SH-SY5Y (cell line): Measurements from ENCODE around the gene PLET1.

Experiments
- GATA2 ChIP-seq: IDR thresholded peaks from 2 replicates; pipeline ENCODE4 v1.6.1; 2011; ENCODE audit warnings: mild to moderate bottlenecking, low read depth, low read length
- GATA3 ChIP-seq: IDR thresholded peaks from 2 replicates; pipeline ENCODE4 v1.6.1; 2011; ENCODE audit warnings: low read depth, mild to moderate bottlenecking, low read length, moderate library complexity

DNA sequence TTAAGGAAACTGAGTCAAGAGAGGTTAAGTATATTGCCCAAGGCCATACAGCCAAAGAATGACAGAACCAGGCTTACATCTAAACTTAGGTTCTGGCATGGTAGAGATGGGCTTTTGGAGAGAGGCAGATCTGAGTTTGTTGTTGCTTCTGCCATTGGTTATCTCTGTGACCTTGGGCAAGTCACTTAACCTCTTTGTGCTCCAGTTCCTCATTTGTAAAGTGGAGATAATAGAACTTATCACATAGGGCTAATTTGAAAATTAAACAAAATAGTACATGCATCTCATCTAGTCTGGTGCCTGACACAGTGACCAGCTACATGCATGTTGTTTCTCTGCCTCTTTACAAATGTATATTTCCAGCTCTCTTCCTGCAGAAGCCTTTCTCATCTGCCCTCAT lies 47.0 kb upstream of the PLET1 start:
- TF ChIP-seq GATA3 (no peak), GATA2 (no peak)
